GM12878 (cell line): Measurements from ENCODE around the gene FAM222B.

ENCODE experiments used
- CTCF ChIP-seq, 3 experiments: IDR thresholded peaks in 2 of 3; conservative IDR thresholded peaks in 1 of 3; 2 replicates each; pipeline ENCODE4 v1.5.1; 2011; ENCODE audit warnings: low read depth in 3 of 3, low read length in 3 of 3, mild to moderate bottlenecking in 3 of 3, control low read depth in 2 of 3, moderate library complexity in 2 of 3, inconsistent platforms in 1 of 3, mixed read lengths in 1 of 3; ENCODE audit not compliant: control insufficient read depth in 2 of 3, insufficient read depth in 1 of 3; ENCODE audit errors: extremely low read depth in 1 of 3
- EZH2 ChIP-seq: IDR thresholded peaks from 2 replicates; pipeline ENCODE4 v1.6.1; 2012; ENCODE audit warnings: low read depth, mild to moderate bottlenecking, control low read depth, inconsistent platforms, low read length, borderline replicate concordance; ENCODE audit not compliant: control insufficient read depth
- POLR2AphosphoS2 ChIP-seq: IDR thresholded peaks from 2 replicates; pipeline ENCODE4 v1.6.1; 2011; ENCODE audit warnings: low read depth, mild to moderate bottlenecking, low read length, improper control_type of control experiment, moderate library complexity
- RCOR1 ChIP-seq: conservative IDR thresholded peaks from 2 replicates; pipeline ENCODE4 v1.6.1; 2012; ENCODE audit warnings: low read depth, low read length, improper control_type of control experiment
- RELB ChIP-seq: fragments of 450-650 bp; IDR thresholded peaks from 2 replicates; pipeline ENCODE4 v1.6.1; 2017; ENCODE audit warnings: low read depth, mild to moderate bottlenecking, moderate library complexity

GRCh38 chr17:28885951-28886350 is 43.4 kb upstream of the FAM222B start:
- TF ChIP-seq CTCF (IDR thresholded peaks at IDR 0.05 in 2 of 3, conservative IDR thresholded peaks at IDR 0.05 in 1 of 3; ENCODE audit: control insufficient read depth in 2 of 3, extremely low read depth in 1 of 3, insufficient read depth in 1 of 3, low read depth in 3 of 3, low read length in 3 of 3): no peak
- TF ChIP-seq POLR2AphosphoS2: no peak
- no peak for TF ChIP-seq EZH2
- no peak for TF ChIP-seq RELB
- TF ChIP-seq RCOR1: no peak
